Measurements from ENCODE around the gene AEBP1. TPM values are rescaled to one million over a fixed set of nuclear protein-coding genes. Genes with fewer than 3 reads are reported as not detected.

The AEBP1 gene
- total RNA-seq, 1 experiment from 2014 or later = 49.3 TPM

GRCh38 chr7:44140341-44140740, 36.2 kb downstream of the AEBP1 start:
- H3K4ac ChIP-seq (ENCODE audit: low read depth, low read length) = no peak overlapping the region
- H2BK5ac ChIP-seq (ENCODE audit: insufficient read length, low read length) = no peak overlapping the region
- H3K27me3 ChIP-seq (ENCODE audit: insufficient read depth, low read length) = peaks cover 6% of the 10 kb centered on the region; the same call in 1 of the 2 replicates
- H3K79me1 ChIP-seq (ENCODE audit: insufficient read depth, low read depth, low read length, poor library complexity, severe bottlenecking) = no peaks in the 10 kb centered on the region
- no peak overlapping the region for H3K18ac ChIP-seq (ENCODE audit: insufficient read length, low read depth, low read length)
- Mint-ChIP-seq H3K36me3 (ENCODE audit: insufficient read depth in 1 of 3, low read depth in 3 of 3) (no peaks in the 10 kb centered on the region; a peak in 1 of 7 replicates), H3K9me3 (no peaks in the 10 kb centered on the region), H3K4me3 (no peak overlapping the region; a peak in 1 of 5 replicates), H3K27me3 (ENCODE audit: low read depth) (peaks cover 51% of the 10 kb centered on the region), H3K27ac (no peak overlapping the region), H3K4me1 (peaks cover 3 to 4% of the 10 kb centered on the region in 2 experiments; a peak in 3 of 4 replicates)
- H3K9me3 ChIP-seq (ENCODE audit: control insufficient read depth, low read depth, low read length) = no peaks in the 10 kb centered on the region
- no peak overlapping the region for H4K8ac ChIP-seq (replicated peaks; ENCODE audit: insufficient read length, low read depth, low read length)
- no peak overlapping the region for H2BK20ac ChIP-seq (ENCODE audit: low read depth, low read length, poor library complexity, severe bottlenecking)
- H3K14ac ChIP-seq (ENCODE audit: insufficient read depth, low read length) = no peak overlapping the region; the same call in 1 of the 2 replicates
- H3K4me2 ChIP-seq (ENCODE audit: insufficient read depth, insufficient read length, low read length) = no peak overlapping the region
- H2BK15ac ChIP-seq (ENCODE audit: low read depth, low read length) = no peak overlapping the region
- no peak for TF ChIP-seq CTCF (conservative IDR thresholded peaks at IDR 0.05)
- WGBS (ENCODE audit: extremely low coverage, insufficient read length, low lambda C conversion rate) = no CpG with 5 or more reads among the region's 10 CpGs
- no peak overlapping the region for H3K56ac ChIP-seq (ENCODE audit: insufficient read length, low read depth, low read length)
- H3K9ac ChIP-seq (ENCODE audit: extremely low read depth, insufficient read length, low read length) = no peak overlapping the region
- no peak overlapping the region for H2AFZ ChIP-seq (ENCODE audit: low read length)
- peaks cover under 1% of the 10 kb centered on the region for H3K23me2 ChIP-seq (ENCODE audit: insufficient read length, low read depth, low read length, poor library complexity, severe bottlenecking)
- no peaks in the 10 kb centered on the region for H4K20me1 ChIP-seq (ENCODE audit: control insufficient read depth, insufficient read depth, insufficient read length)
- no peak overlapping the region for H4K5ac ChIP-seq (ENCODE audit: insufficient read length, low read depth, low read length)
- H3K23ac ChIP-seq (ENCODE audit: insufficient read length, low read depth, low read length) = no peak overlapping the region
- H2BK120ac ChIP-seq (ENCODE audit: low read depth, low read length, poor library complexity, severe bottlenecking) = no peak overlapping the region
- H4K91ac ChIP-seq (ENCODE audit: insufficient read length, low read depth, low read length) = no peak overlapping the region
- no peak overlapping the region for H2BK12ac ChIP-seq (ENCODE audit: insufficient read length, low read depth, low read length)
- DNase-seq = no peak
- no peak overlapping the region for H2AK5ac ChIP-seq (ENCODE audit: insufficient read length, low read length)
- no peak overlapping the region for H3T11ph ChIP-seq (ENCODE audit: low read length)
- no peaks in the 10 kb centered on the region for H3K4me1 ChIP-seq (ENCODE audit: insufficient read depth, low read length)
- H3K79me2 ChIP-seq (ENCODE audit: insufficient read depth, low read length) = no peaks in the 10 kb centered on the region
- no peak overlapping the region for H3K27ac ChIP-seq (ENCODE audit: insufficient read length, low read depth, low read length)
